ENCODE data around the gene LONRF3. TPM values are rescaled to one million over a fixed set of nuclear protein-coding genes. Genes with fewer than 3 reads are reported as not detected.

Gene LONRF3
- total RNA-seq, 6 donors from 2014 or later = 24.6 to 66.0 (median 40.8) TPM

- ATAC-seq (ENCODE audit: low FRiP score in 2 of 2) (no peak), DNase-seq (peak in 1 of 2 donors; percentile 22)
- TF ChIP-seq EP300 (IDR thresholded peaks at IDR 0.05) (no peak), POLR2A (IDR thresholded peaks at IDR 0.05) (no peak), CTCF (IDR thresholded peaks at IDR 0.05) (no peak), POLR2AphosphoS5 (IDR thresholded peaks at IDR 0.05) (no peak)
- Histone ChIP-seq H3K27me3 (no peaks in the 10 kb centered on the region), H3K9me3 (no peaks in the 10 kb centered on the region), H3K4me1 (peaks cover 7 to 16% (median 13%) of the 10 kb centered on the region in 4 donors), H3K27ac (no peak overlapping the region), H3K36me3 (peaks cover 0 to 2% (median 0%) of the 10 kb centered on the region in 4 donors), H3K4me3 (no peak overlapping the region)
These were observed 4.0 kb downstream of the LONRF3 start for GRCh38 chrX:118978451-118978850.

- no peaks in the 10 kb centered on the region for H3K9me3 ChIP-seq
- WGBS, 2 donors = 55 to 88% methylated on average over 1 of the region's 1 CpG
- DNase-seq (no peak), ATAC-seq (ENCODE audit: low FRiP score in 2 of 2) (no peak)
- no peak overlapping the region for H3K4me3 ChIP-seq
- H3K4me1 ChIP-seq = peaks cover 0 to 10% (median 4%) of the 10 kb centered on the region in 4 donors
- no peaks in the 10 kb centered on the region for H3K27me3 ChIP-seq
- no peak for TF ChIP-seq CTCF (IDR thresholded peaks at IDR 0.05)
- no peak for TF ChIP-seq POLR2A (IDR thresholded peaks at IDR 0.05)
- no peak for TF ChIP-seq POLR2AphosphoS5 (IDR thresholded peaks at IDR 0.05)
- TF ChIP-seq EP300 (IDR thresholded peaks at IDR 0.05) = no peak
- no peak overlapping the region for H3K27ac ChIP-seq
- H3K36me3 ChIP-seq = peaks cover 0 to 2% (median 0%) of the 10 kb centered on the region in 4 donors
These were observed 6.3 kb downstream of the LONRF3 start for GRCh38 chrX:118980761-118981160.

- H3K4me1 ChIP-seq = peaks cover 0 to 2% (median 0%) of the 10 kb centered on the region in 4 donors
- no peak overlapping the region for H3K4me3 ChIP-seq
- 71 to 80% methylated on average over 6 of the region's 6 CpGs for WGBS, 2 donors
- TF ChIP-seq CTCF (IDR thresholded peaks at IDR 0.05) (no peak), POLR2AphosphoS5 (IDR thresholded peaks at IDR 0.05) (no peak), POLR2A (IDR thresholded peaks at IDR 0.05) (no peak), EP300 (IDR thresholded peaks at IDR 0.05) (no peak)
- H3K27ac ChIP-seq = no peak overlapping the region
- ATAC-seq (ENCODE audit: low FRiP score in 2 of 2) (no peak), DNase-seq (no peak)
- no peaks in the 10 kb centered on the region for H3K9me3 ChIP-seq
- H3K36me3 ChIP-seq = peaks cover 0 to 2% (median 0%) of the 10 kb centered on the region in 4 donors
- no peaks in the 10 kb centered on the region for H3K27me3 ChIP-seq
These were observed 9.1 kb downstream of the LONRF3 start for GRCh38 chrX:118983513-118983912.

GRCh38 chrX:118988911-118989310, 14.5 kb downstream of the LONRF3 start:
- no peaks in the 10 kb centered on the region for H3K9me3 ChIP-seq
- peaks cover 0 to 3% (median 0%) of the 10 kb centered on the region in 4 donors for H3K4me1 ChIP-seq
- ATAC-seq (ENCODE audit: low FRiP score in 2 of 2) = no peak
- TF ChIP-seq CTCF (IDR thresholded peaks at IDR 0.05) (no peak), POLR2A (IDR thresholded peaks at IDR 0.05) (no peak), POLR2AphosphoS5 (IDR thresholded peaks at IDR 0.05) (no peak), EP300 (IDR thresholded peaks at IDR 0.05) (no peak)
- H3K27ac ChIP-seq = no peak overlapping the region
- 68 to 83% methylated on average over 7 of the region's 7 CpGs for WGBS, 2 donors
- peaks cover 0 to 16% (median 3%) of the 10 kb centered on the region in 4 donors for H3K36me3 ChIP-seq
- H3K4me3 ChIP-seq = no peak overlapping the region
- no peak for DNase-seq
- no peaks in the 10 kb centered on the region for H3K27me3 ChIP-seq

- Histone ChIP-seq H3K4me1 (peaks cover 0 to 3% (median 0%) of the 10 kb centered on the region in 4 donors), H3K27ac (no peak overlapping the region), H3K4me3 (no peak overlapping the region), H3K9me3 (no peaks in the 10 kb centered on the region), H3K36me3 (peaks cover 0 to 16% (median 3%) of the 10 kb centered on the region in 4 donors), H3K27me3 (no peaks in the 10 kb centered on the region)
- ATAC-seq (ENCODE audit: low FRiP score in 2 of 2) (no peak), DNase-seq (no peak)
- TF ChIP-seq EP300 (IDR thresholded peaks at IDR 0.05) (no peak), POLR2AphosphoS5 (IDR thresholded peaks at IDR 0.05) (no peak), CTCF (IDR thresholded peaks at IDR 0.05) (no peak), POLR2A (IDR thresholded peaks at IDR 0.05) (no peak)
- 73% methylated on average over 1 of the region's 1 CpG; no CpG with 5 or more reads in 1 of the 2 donors for WGBS, 2 donors
These were observed 15.5 kb downstream of the LONRF3 start for GRCh38 chrX:118989886-118990285.
